ENCODE results near the gene CRYAB. TPM values are rescaled to one million over a fixed set of nuclear protein-coding genes. Genes with fewer than 3 reads are reported as not detected.

CRYAB gene
- total RNA-seq, 1 donor = not detected

Small RNAs within 50 kb of the gene (small RNA-seq; reads per million reads assigned to genes)
- gene C11orf52 (not detected), gene GNG5P3 (not detected), gene RNA5SP351 (not detected), gene RPL37AP8 (not detected)

Other genes starting within 250 kb of the CRYAB start
- 13.5 TPM for gene PPP2R1B, start 145.4 kb downstream of the CRYAB start, total RNA-seq
- 27.7 TPM for gene ALG9, start 40.2 kb downstream of the CRYAB start, total RNA-seq
- gene FDXACB1, start 32.6 kb downstream of the CRYAB start, total RNA-seq = 3.2 TPM
- gene CFAP68, start 32.2 kb downstream of the CRYAB start, total RNA-seq = 33.4 TPM
- not detected for gene HSPB2, start 964 bp upstream of the CRYAB start, total RNA-seq
- not detected for gene C11orf52, start 7.1 kb upstream of the CRYAB start, total RNA-seq
- gene DIXDC1, start 25.6 kb upstream of the CRYAB start, total RNA-seq = 2.7 TPM
- 16.7 TPM for gene DLAT, start 113.6 kb upstream of the CRYAB start, total RNA-seq
- 0.54 TPM for gene PIH1D2, start 162.2 kb upstream of the CRYAB start, total RNA-seq
- 12.1 TPM for gene NKAPD1, start 162.5 kb upstream of the CRYAB start, total RNA-seq
- 39.6 TPM for gene TIMM8B, start 175.0 kb upstream of the CRYAB start, total RNA-seq
- gene SDHD, start 175.1 kb upstream of the CRYAB start, total RNA-seq = 156 TPM